ENCODE results near the gene CD37.

GRCh38 chr19:49294401-49294800 is 40.8 kb upstream of the CD37 start:
- TF ChIP-seq POLR2A (IDR thresholded peaks at IDR 0.05) = no peak
- no peak for TF ChIP-seq CTCF (IDR thresholded peaks at IDR 0.05)
